Stimulated activated naive CD4-positive, alpha-beta T cell (primary cell): ENCODE measurements around the gene TET2.

Source experiments
- DNase-seq, 6 experiments: peaks; one replicate each; lab custom pipeline; 2025; lab: John Stamatoyannopoulos, UW

The TET2 gene

GRCh38 chr4:105234582-105234981 lies 87.9 kb downstream of the TET2 start:
- no peak for DNase-seq

GRCh38 chr4:105236202-105236915 lies 89.7 kb downstream of the TET2 start:
- no peak for DNase-seq

DNA sequence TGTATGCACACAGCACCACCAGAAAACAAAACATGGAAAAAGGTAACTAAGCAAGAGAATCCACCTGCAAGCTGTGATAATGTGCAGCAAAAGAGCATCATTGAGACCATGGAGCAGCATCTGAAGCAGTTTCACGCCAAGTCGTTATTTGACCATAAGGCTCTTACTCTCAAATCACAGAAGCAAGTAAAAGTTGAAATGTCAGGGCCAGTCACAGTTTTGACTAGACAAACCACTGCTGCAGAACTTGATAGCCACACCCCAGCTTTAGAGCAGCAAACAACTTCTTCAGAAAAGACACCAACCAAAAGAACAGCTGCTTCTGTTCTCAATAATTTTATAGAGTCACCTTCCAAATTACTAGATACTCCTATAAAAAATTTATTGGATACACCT lies 90.2 kb downstream of the TET2 start:
- no peak for DNase-seq

- no peak for DNase-seq
Measured at GRCh38 chr4:105240037-105240436, 93.4 kb downstream of the TET2 start.

GRCh38 chr4:105241451-105241850 lies 94.8 kb downstream of the TET2 start:
- DNase-seq, result no peak

- no peak for DNase-seq
Measured at GRCh38 chr4:105243446-105243845, 96.8 kb downstream of the TET2 start.

GRCh38 chr4:105246712-105247111 lies 100.0 kb downstream of the TET2 start:
- no peak for DNase-seq

DNA sequence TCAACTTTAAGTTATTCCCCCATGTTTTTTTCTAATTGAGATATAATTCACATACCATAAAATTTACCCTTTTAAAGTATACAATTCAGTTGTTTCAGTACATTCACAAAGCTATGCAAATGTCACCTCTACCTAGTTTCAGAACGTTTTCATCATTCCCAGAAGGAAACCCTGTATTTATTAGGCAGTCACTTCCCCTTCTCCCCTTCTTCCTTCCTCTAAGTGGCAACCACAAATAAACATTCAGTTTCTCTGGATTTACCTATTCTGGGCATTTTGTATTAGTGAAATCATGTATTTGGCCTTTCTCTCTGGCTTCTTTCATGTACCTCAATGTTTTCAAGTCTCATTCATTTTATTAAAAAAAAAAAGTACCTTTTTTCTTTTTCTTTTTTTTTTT lies 101.9 kb downstream of the TET2 start:
- no peak for DNase-seq

- DNase-seq, result no peak
Measured at GRCh38 chr4:105257817-105258495, 111.3 kb downstream of the TET2 start.

- no peak for DNase-seq
Measured at GRCh38 chr4:105265689-105266088, 119.0 kb downstream of the TET2 start.

- DNase-seq, result no peak
Measured at GRCh38 chr4:105267280-105267679, 120.6 kb downstream of the TET2 start.

GRCh38 chr4:105272002-105272401 lies 125.3 kb downstream of the TET2 start:
- DNase-seq, result no peak

GRCh38 chr4:105273230-105273629 lies 126.6 kb downstream of the TET2 start:
- no peak for DNase-seq

DNA sequence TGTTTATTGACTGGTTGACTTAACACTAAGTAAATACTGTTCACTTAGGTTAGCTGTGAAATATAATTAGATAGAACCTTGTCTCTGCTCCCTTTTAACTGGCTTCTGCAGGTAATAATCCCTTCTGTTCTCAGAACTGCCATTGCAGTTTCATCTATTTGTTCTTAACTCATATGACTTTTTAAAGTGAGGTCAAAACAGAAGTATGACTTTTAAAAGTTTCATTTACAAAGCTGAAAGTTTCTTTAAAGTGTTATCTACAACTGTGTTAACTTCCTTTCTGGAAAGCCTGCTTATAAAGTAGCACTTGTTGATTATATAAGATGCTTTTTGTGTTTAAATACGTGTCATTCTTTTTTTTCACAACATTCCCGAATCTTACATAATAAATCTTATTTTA lies 127.4 kb downstream of the TET2 start:
- no peak for DNase-seq

DNA sequence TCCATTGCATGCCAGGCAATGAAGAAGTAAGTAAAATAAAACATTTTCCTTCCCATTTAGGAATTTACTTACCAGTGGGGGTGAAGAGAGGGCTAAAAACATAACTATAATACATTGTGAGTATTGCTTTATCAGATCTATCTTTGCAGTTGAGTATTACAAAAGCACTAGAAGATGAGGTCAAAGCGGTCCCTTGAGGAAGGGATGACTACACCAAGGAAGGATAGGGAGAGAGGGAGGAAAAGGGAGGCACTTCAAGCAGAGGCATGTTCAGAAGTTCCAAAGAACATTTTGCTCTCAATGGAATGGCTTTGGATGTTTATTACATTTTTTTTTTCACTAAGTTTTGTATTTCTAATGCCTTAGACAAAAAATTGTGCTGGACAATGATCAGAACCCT lies 127.8 kb downstream of the TET2 start:
- no peak for DNase-seq

GRCh38 chr4:105276361-105277104 lies 129.9 kb downstream of the TET2 start:
- no peak for DNase-seq

DNA sequence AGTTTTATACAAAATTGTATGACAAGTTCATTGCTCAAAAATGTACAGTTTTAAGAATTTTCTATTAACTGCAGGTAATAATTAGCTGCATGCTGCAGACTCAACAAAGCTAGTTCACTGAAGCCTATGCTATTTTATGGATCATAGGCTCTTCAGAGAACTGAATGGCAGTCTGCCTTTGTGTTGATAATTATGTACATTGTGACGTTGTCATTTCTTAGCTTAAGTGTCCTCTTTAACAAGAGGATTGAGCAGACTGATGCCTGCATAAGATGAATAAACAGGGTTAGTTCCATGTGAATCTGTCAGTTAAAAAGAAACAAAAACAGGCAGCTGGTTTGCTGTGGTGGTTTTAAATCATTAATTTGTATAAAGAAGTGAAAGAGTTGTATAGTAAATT lies 131.0 kb downstream of the TET2 start:
- no peak for DNase-seq

- no peak for DNase-seq
Measured at GRCh38 chr4:105279314-105279713, 132.6 kb downstream of the TET2 start.

GRCh38 chr4:105280338-105281123 lies 133.9 kb downstream of the TET2 start:
- no peak for DNase-seq

DNA sequence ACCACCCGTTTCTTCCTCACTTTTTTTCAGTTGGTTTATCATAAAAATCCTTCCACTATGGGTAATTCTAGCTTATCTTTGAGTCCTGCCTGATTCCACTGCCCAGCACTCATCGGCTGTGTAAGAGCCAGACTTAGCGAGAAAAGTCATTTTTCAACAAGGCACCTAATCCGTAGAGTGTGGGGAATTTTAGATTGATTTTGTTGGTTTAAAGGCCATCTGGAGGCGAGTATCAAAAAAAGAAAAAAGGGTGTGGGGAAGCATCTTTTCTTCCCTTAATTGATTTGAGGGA lies 134.4 kb downstream of the TET2 start:
- DNase-seq, result no peak

GRCh38 chr4:105282489-105282888 lies 135.8 kb downstream of the TET2 start:
- no peak for DNase-seq

- no peak for DNase-seq
Measured at GRCh38 chr4:105283501-105283900, 136.8 kb downstream of the TET2 start.

DNA sequence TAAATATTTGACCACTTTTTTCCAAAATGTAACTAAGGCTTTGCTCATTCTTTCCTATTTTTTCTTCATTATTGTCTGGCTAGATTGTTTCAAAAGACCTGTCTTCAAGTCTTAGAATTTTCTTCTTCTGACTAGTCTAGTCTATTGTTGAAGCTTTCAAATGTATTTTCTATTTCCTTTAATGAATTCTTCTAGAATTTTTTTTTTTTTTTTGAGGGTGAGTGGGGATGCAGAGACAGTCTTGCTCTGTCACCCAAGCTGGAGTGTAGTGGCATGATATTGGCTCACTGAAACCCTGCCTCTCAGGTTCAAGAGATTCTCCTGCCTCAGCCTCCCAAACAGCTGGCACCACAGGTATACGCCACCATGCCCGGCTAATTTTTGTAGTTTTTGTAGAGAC lies 141.4 kb downstream of the TET2 start:
- no peak for DNase-seq
